C4-2B (cell line): ENCODE data around the gene SLC6A2.

ENCODE experiments used
- H3K27ac ChIP-seq: fragments of 450-650 bp; 2 replicates; pipeline ENCODE4 v1.5.1; 2017
- CTCF ChIP-seq: fragments of 450-650 bp; conservative IDR thresholded peaks from 2 replicates; pipeline ENCODE4 v1.5.1; 2017; ENCODE audit warnings: mild to moderate bottlenecking
- ZFX ChIP-seq: fragments of 450-650 bp; IDR thresholded peaks from 2 replicates; pipeline ENCODE4 v1.6.1; 2017

SLC6A2 gene

GRCh38 chr16:55695595-55695994, 39.8 kb downstream of the SLC6A2 start:
- TF ChIP-seq ZFX (no peak), CTCF (no peak)
- H3K27ac ChIP-seq = no peak overlapping the region

- no peak overlapping the region for H3K27ac ChIP-seq
- TF ChIP-seq CTCF (no peak), ZFX (no peak)
Measured at GRCh38 chr16:55697867-55698266, 42.1 kb downstream of the SLC6A2 start.

GRCh38 chr16:55698331-55698730, 42.5 kb downstream of the SLC6A2 start:
- H3K27ac ChIP-seq = no peak overlapping the region
- TF ChIP-seq CTCF (no peak), ZFX (no peak)

- TF ChIP-seq ZFX (no peak), CTCF (no peak)
- H3K27ac ChIP-seq = no peak overlapping the region
Measured at GRCh38 chr16:55698946-55699345, 43.2 kb downstream of the SLC6A2 start.

- H3K27ac ChIP-seq = no peak overlapping the region
- TF ChIP-seq CTCF = no peak
- TF ChIP-seq ZFX = no peak
Measured at GRCh38 chr16:55699616-55700015, 43.8 kb downstream of the SLC6A2 start.

- H3K27ac ChIP-seq = no peak overlapping the region
- TF ChIP-seq CTCF (no peak), ZFX (no peak)
Measured at GRCh38 chr16:55700067-55700466, 44.3 kb downstream of the SLC6A2 start.

- TF ChIP-seq ZFX = no peak
- no peak for TF ChIP-seq CTCF
- H3K27ac ChIP-seq = no peak overlapping the region
Measured at GRCh38 chr16:55700961-55701360, 45.2 kb downstream of the SLC6A2 start.
